Gastrocnemius medialis (tissue), 4 donors: ENCODE results near the gene ZNF76.

Source experiments
- CTCF ChIP-seq, 5 experiments: fragments of 450-650 bp in 3 of 5; fragments of 200-600 bp in 2 of 5; sonication (generic) in 2 of 5; IDR thresholded peaks in 4 of 5; conservative IDR thresholded peaks in 1 of 5; 1 replicate in 4 of 5; 2 replicates in 1 of 5; pipeline ENCODE4 v1.5.1; 2016 to 2019; ENCODE audit warnings: antibody characterized with exemption in 5 of 5, mild to moderate bottlenecking in 3 of 5, moderate library complexity in 3 of 5
- POLR2A ChIP-seq, 2 donors: fragments of 450-650 bp; IDR thresholded peaks; one replicate each; pipeline ENCODE4 v1.6.1; 2017; ENCODE audit warnings: antibody characterized with exemption in 2 of 2, mild to moderate bottlenecking in 2 of 2, moderate library complexity in 2 of 2

GRCh38 chr6:35244551-35244950, 15.0 kb upstream of the ZNF76 start:
- no peak for TF ChIP-seq CTCF (IDR thresholded peaks at IDR 0.05 in 4 of 5, conservative IDR thresholded peaks at IDR 0.05 in 1 of 5)
- TF ChIP-seq POLR2A (IDR thresholded peaks at IDR 0.05) = no peak
